GM21619 (cell line): ENCODE measurements around the gene VPS18.

ENCODE experiments used
- ATAC-seq: cut with Tn5 transposase; IDR thresholded peaks from one replicate; pipeline ENCODE4 v1.9.1; 2021; ENCODE audit not compliant: unreplicated experiment

Gene VPS18

DNA sequence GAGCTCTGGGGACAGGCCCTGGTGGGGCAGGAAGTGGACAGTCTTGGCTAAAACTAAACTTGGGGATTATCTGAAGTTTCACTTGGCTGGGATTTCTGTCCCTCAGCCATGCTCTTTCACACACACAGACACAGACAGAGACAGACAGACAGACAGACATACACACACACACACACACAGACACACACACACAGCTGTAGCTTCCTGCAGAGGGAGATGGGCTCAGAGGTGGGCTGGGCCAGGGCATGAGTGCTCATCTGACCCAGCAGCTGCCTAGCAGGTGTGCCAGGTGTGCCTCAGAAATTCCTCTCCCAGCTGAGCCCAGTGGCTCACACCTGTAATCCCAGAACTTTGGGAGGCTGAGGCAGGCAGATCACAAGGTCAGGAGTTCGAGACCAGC is 23.5 kb upstream of the VPS18 start:
- ATAC-seq = no peak

DNA sequence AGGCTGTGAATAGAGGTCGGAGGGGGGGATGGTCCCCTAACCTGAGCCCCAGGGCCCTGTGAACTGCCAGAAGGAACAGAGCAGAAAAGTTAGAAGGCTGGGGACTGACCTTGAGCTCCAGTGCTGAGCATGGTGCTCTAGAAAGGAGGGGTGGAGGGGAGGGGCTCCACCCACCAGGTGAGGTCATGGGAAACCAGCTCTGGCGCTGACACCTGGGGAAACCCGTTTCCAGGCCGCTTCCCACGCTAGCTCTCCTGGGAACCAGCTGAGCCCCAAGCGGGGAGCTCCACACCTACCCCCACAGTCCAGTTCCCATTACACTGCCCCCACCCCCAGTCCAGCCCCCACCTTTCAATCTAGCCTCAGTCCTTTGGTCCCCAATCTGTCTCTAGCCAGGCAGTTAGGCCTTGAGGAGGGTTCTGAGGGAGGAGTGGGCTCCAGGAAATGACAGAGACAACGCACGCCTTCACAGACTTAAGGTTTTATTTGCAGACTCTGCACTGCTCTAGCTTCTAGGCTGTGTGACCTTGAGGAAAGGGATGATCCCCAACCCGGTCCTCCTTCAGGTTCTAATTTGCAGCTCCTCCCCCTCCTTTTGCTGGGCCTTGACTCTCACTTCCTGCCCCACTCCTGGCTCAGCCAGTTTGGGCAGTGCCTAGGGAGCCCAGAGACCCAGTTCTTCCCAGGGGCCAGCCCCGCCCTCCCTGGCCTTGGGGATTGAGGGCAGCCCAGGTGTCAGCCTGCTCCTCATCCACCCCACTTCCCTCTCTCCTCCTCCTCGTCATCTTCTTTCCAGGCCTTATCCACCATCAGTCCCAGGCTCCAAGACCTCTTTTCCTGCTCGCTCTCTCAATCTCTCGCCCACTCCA is 22.3 kb upstream of the VPS18 start:
- ATAC-seq = no peak

GRCh38 chr15:40872791-40873693 is 21.2 kb upstream of the VPS18 start:
- ATAC-seq = no peak

- peak; percentile 57 for ATAC-seq
Measured at GRCh38 chr15:40873694-40874561, 20.3 kb upstream of the VPS18 start, which contains the start of gene RHOV. RHOV (minus strand) TSS chr15:40874234; CDS start chr15:40874139, 95 bp downstream.

- ATAC-seq = no peak
Measured at GRCh38 chr15:40875991-40876730, 18.1 kb upstream of the VPS18 start.

GRCh38 chr15:40877694-40878093 is 16.6 kb upstream of the VPS18 start:
- ATAC-seq = no peak

GRCh38 chr15:40878785-40879184 is 15.5 kb upstream of the VPS18 start:
- ATAC-seq = peak; percentile 43

DNA sequence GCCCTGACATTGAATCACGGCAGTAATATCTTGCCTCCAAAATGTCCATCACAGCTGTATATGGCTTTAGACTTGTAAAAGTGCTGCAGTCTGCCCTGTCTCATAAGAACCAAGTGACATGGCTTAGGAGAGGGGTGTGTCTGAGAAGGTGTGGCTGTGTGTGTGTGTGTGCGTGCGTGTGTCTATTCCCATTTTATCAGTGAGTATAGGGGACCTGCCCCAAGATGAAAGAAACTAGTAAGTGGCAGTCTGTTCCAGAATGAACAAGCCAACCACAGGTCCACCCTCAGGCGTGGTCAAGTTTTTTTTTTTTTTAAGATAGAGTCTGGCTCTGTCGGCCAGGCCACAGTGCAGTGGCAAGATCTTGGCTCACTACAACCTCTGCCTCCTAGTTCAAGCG is 14.6 kb upstream of the VPS18 start:
- no peak for ATAC-seq

DNA sequence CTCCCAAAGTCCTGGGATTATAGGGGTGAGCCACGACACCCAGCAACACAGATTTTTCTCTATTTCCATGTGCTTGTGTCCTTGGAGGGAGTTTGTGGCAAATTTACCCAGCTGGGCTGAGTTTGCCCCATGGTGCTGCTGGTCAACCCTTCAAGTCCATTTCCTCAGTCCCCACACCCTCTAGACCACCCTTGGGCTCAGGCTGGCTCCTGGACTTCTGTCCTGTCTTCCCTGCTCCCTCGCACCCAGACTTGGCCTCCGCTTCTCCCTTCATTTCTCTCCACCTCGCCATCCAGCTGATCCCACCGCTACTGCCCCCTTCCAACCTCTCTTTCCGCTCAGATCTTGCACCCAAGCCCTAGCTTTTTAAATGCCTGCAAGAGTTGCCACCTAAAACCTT is 12.9 kb upstream of the VPS18 start:
- no peak for ATAC-seq

GRCh38 chr15:40886586-40886985 is 7.7 kb upstream of the VPS18 start:
- ATAC-seq = no peak

DNA sequence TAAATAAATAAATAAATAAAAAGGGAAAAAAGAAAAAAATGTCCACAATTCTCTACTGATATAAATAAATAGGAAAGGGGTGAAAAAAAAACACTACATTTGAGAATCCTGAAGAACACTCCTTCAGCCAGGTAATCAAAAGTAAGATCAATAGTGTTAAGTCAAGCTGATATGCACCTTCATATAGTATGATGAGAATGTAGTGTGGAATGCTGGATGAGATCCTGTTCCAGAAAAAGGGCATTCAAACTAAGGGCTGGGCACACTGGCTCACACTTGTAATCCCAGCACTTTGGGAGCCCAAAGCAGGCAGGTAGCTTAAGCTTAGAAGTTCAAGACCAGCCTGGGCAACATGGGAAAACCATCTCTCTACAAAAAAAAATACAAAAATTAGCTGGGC is 5.1 kb upstream of the VPS18 start:
- no peak for ATAC-seq

DNA sequence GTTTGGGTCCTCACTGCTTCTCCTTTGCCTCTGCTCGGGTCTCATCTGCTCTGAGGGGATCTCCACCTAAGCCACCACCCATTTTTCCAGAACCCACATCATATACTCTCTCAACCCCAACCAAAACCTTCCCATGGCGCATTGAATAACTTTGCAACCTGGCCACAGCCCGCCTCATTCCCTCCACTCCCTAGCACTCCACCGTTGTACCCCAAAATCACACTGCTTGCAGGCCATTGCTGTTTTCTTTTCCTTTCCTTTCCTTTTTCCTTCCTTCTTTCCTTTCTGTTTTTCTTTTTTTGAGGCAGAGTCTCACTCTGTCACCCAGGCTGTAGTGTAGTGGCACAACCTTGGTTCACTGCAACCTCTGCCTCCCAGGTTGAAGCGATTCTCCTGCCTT is 3.1 kb upstream of the VPS18 start:
- ATAC-seq = no peak

- no peak for ATAC-seq
Measured at GRCh38 chr15:40891810-40892446, 2.3 kb upstream of the VPS18 start.

- no peak for ATAC-seq
Measured at GRCh38 chr15:40892447-40893012, 1.7 kb upstream of the VPS18 start.

- ATAC-seq = no peak
Measured at GRCh38 chr15:40893019-40893670, 1.1 kb upstream of the VPS18 start.

DNA sequence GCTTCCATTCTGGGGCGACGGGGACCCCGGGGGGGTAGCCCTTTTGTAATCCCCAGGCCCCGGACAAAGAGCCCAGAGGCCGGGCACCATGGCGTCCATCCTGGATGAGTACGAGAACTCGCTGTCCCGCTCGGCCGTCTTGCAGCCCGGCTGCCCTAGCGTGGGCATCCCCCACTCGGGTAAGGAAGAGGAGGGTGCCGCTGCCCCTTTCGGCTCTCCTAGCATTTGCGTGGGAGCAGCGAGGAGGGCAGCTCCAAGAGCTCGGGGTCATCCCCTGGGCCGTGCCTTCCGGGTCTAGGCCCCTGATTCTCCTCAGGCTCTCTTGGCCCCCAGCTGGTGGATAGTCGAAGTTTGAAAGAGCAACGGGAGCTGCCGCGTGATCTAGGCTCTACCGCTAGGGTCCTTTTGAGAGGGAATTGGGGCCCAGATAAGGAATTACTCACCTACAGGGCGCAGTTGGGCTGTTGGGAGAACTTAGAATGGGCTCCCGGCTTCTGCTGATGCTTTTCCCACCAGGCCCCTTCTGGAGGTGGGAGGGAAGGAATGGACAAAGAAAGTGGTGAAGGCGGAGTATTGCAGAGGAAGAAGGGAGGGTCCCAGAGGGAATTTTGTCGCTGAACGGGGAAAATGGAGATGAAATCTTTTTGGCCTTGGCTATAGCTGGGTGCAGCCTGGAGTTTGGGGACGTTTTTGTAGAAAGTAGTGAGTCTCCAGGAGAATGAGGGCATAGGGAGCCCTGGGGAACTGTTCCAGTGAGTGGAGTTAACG is 615 bp downstream of the VPS18 start:
- ATAC-seq = peak; percentile 27

- no peak for ATAC-seq
Measured at GRCh38 chr15:40899536-40900207, 5.4 kb downstream of the VPS18 start.
